GM12891 (cell line): ENCODE measurements around the gene HOXA11.

Experiments
- PAX5 ChIP-seq: IDR thresholded peaks from 2 replicates; pipeline ENCODE4 v1.6.1; 2011; ENCODE audit warnings: low read length, moderate library complexity, mild to moderate bottlenecking; ENCODE audit not compliant: insufficient read depth, severe bottlenecking
- POLR2A ChIP-seq: IDR thresholded peaks from 2 replicates; pipeline ENCODE4 v1.6.1; 2011; ENCODE audit warnings: low read depth, low read length, control low read depth
- POLR2AphosphoS5 ChIP-seq: IDR thresholded peaks from 2 replicates; pipeline ENCODE4 v1.6.1; 2011; ENCODE audit warnings: low read depth, low read length, control low read depth
- SPI1 ChIP-seq: IDR thresholded peaks from 2 replicates; pipeline ENCODE4 v1.6.1; 2011; ENCODE audit warnings: low read depth, low read length, control low read depth
- TAF1 ChIP-seq: IDR thresholded peaks from 2 replicates; pipeline ENCODE4 v1.6.1; 2011; ENCODE audit warnings: low read depth, low read length, control low read depth

DNA sequence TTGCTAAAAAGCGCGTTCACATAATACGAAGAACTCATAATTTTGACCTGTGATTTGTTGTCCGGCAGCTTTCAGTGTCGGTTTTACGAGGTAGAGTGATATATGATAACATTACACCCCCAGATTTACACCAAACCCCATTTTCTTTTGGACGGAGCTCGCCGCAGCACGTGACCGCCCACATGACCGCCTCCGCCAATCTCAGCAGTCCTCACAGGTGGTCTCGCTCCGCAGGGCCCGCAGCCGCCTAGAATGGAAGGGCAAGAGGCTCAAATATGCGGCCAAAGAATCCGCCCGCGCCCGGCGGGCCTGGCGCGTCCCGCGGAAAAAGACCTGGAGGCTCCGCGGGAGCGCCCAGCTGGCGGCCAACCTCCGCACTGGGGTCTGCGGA is 28.5 kb downstream of the HOXA11 start, which contains the start of gene HOXA7:
- TF ChIP-seq TAF1 (no peak), PAX5 (no peak), POLR2A (no peak), POLR2AphosphoS5 (no peak), SPI1 (no peak)
